ENCODE results near the gene WFIKKN2. TPM values are rescaled to one million over a fixed set of nuclear protein-coding genes. Genes with fewer than 3 reads are reported as not detected.

WFIKKN2 gene
- total RNA-seq, 1 experiment from 2014 or later: 0.05 TPM

GRCh38 chr17:50855708-50856330 is 20.4 kb downstream of the WFIKKN2 start (continued):
- TF ChIP-seq REST (IDR thresholded peaks at IDR 0.05; ENCODE audit: low read depth): no peak
- TF ChIP-seq YY1 (IDR thresholded peaks at IDR 0.05; ENCODE audit: extremely low read depth, insufficient replicate concordance, low read depth, low read length): no peak
- TF ChIP-seq SRF (IDR thresholded peaks at IDR 0.05; ENCODE audit: low read depth): no peak
- no peak for TF ChIP-seq CEBPB (IDR thresholded peaks at IDR 0.05; ENCODE audit: low read depth)
- no peak for TF ChIP-seq RAD21 (IDR thresholded peaks at IDR 0.05; ENCODE audit: low read depth)
- no peak for TF ChIP-seq JUND (IDR thresholded peaks at IDR 0.05)
- no peak for TF ChIP-seq EZH2phosphoT487 (IDR thresholded peaks at IDR 0.05; ENCODE audit: borderline replicate concordance)

- no peaks in the 10 kb centered on the region for H3K79me2 ChIP-seq (ENCODE audit: insufficient read depth, low read length)
Observed at GRCh38 chr17:50856431-50856830, 21.0 kb downstream of the WFIKKN2 start.

More at GRCh38 chr17:50856431-50856830, 21.0 kb downstream of the WFIKKN2 start:
- BruUV-seq (replicated peaks): no TSS peak
- H2AFZ ChIP-seq (ENCODE audit: low read depth, low read length, poor library complexity, severe bottlenecking): no peak overlapping the region
- no peak overlapping the region for H3K4me2 ChIP-seq (ENCODE audit: low read length)
- H3K27ac ChIP-seq (ENCODE audit: low read depth, low read length): no peak overlapping the region
- no peaks in the 10 kb centered on the region for H3K27me3 ChIP-seq (ENCODE audit: insufficient read depth, low read length)
- ATAC-seq (no peak), DNase-seq (ENCODE audit: low read depth, low spot score) (no peak)
- CTCF ChIA-PET: interaction anchor here (1.0 to 1.1 kb wide), 2 partner anchors 10 to 297 kb away, joined by 3 read pairs; partner anchors contain the start of genes NME1 and TOB1
- POLR2A ChIA-PET: interaction anchor here (0.9 to 4.2 kb wide), 3 partner anchors 10 to 95 kb away, joined by 3 to 32 read pairs (median 5); partner anchors contain the start of gene TOB1
- RAD21 ChIA-PET (ENCODE audit: low non-redundant PET in 1 of 2, low total read pairs in 2 of 2, uncharacterized antibody in 2 of 2, unreplicated experiment in 2 of 2): no interaction called here
- H4K20me1 ChIP-seq (ENCODE audit: insufficient read depth): no peaks in the 10 kb centered on the region
- no peaks in the 10 kb centered on the region for H3K36me3 ChIP-seq (ENCODE audit: control insufficient read depth in 1 of 2, insufficient read depth in 2 of 2, low read length in 2 of 2)
- intact Hi-C loops (cut with micrococcal nuclease): no loop called here
- no peak for TF ChIP-seq ATF3 (IDR thresholded peaks at IDR 0.05)
- no peak for TF ChIP-seq EGR1 (IDR thresholded peaks at IDR 0.05; ENCODE audit: low read depth)
- no peak for TF ChIP-seq FOSL1 (IDR thresholded peaks at IDR 0.05; ENCODE audit: low read depth)
- TF ChIP-seq MAX (IDR thresholded peaks at IDR 0.05): no peak
- TF ChIP-seq YY1 (IDR thresholded peaks at IDR 0.05; ENCODE audit: extremely low read depth, insufficient replicate concordance, low read depth, low read length): no peak
- TF ChIP-seq ZBTB33 (IDR thresholded peaks at IDR 0.05; ENCODE audit: extremely low read depth, insufficient replicate concordance, low read length): no peak
- no peak for TF ChIP-seq JUND (IDR thresholded peaks at IDR 0.05)
- H3K4me1 ChIP-seq (ENCODE audit: control insufficient read depth in 1 of 2, insufficient read depth in 2 of 2, low read length in 2 of 2): peaks cover 5 to 11% of the 10 kb centered on the region in 2 experiments
- H3K4me3 ChIP-seq (replicated peaks in 1 of 2; ENCODE audit: low read depth in 1 of 2, low read length in 2 of 2): no peak overlapping the region
- H3K9me3 ChIP-seq (ENCODE audit: control insufficient read depth in 1 of 2, insufficient read depth in 1 of 2, low read depth in 1 of 2, low read length in 2 of 2): no peaks in the 10 kb centered on the region
- H3K9ac ChIP-seq (ENCODE audit: low read length): no peak overlapping the region
- no peaks in the 10 kb centered on the region for H3K9me2 ChIP-seq (ENCODE audit: insufficient read depth)
